GM12892 (cell line): ENCODE measurements around the gene SLAMF7.

Experiments used
- POLR2A ChIP-seq: IDR thresholded peaks from 2 replicates; pipeline ENCODE4 v1.6.1; 2011; ENCODE audit warnings: low read depth, low read length, control low read depth
- TAF1 ChIP-seq: IDR thresholded peaks from 2 replicates; pipeline ENCODE4 v1.6.1; 2011; ENCODE audit warnings: low read depth, mild to moderate bottlenecking, control low read depth, low read length, borderline replicate concordance

GRCh38 chr1:160755461-160755860 lies 16.4 kb downstream of the SLAMF7 start:
- TF ChIP-seq POLR2A (no peak), TAF1 (no peak)
